ENCODE measurements around the gene ADISSP.
"Not testable (repeated sequence)": the region's sequence is repeated elsewhere in the genome, so short reads cannot be mapped to it uniquely, and the experiment has no call there.

ADISSP gene

DNA sequence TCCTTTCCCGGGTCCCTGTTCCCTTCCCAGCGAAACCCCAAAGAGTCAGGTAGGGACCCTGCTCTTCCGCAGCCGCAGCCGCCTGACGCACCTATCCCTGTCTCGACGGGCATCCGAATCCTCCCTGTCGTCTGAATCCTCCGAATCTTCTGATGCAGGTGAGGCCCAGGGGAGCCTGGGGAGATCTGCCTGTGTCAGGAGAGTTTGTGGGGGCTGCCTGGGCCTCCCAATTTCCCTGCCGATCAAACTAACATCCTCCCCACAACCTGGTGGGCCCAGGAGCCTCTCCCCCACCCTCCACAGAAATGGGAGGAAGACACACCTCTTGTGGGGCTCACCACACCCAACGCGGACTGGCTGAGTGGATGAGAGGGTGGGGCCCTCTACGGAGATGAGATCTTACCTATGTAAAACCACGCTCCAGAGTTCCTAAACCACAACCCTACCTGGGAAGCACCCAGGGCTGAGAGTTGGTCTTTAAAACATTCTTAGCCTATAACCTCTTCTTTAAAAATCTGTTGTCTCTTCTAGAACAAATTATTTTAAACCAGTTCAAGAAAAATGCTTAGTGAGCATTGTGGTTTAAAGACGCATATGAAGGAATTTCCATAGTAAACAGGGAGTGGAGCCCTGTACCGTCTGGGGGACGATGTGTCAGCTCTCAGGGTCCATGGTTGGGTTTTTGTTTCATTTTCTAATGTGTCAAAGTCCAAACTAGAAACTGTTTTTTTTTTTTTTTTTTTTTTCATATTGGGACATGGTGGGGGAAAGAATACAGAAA, 30.2 kb upstream of the ADISSP start:
- no peak for DNase-seq

DNA sequence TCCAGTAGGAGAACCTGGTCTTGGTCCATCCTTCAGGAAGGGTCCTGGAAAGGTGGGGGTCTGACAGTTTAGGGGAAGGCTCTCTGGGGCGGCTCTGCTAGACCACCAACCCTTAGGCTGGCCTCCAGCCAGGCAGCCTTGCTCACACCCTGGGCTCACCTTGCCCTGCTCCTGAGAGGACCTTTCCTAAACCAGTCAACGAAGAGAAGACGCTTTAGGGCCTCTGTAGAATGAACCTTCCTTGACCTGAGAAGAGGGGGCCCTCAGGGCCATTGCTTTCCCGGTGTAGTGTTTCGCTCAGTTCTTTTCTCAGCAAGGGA, 29.6 kb upstream of the ADISSP start:
- no peak for DNase-seq

DNA sequence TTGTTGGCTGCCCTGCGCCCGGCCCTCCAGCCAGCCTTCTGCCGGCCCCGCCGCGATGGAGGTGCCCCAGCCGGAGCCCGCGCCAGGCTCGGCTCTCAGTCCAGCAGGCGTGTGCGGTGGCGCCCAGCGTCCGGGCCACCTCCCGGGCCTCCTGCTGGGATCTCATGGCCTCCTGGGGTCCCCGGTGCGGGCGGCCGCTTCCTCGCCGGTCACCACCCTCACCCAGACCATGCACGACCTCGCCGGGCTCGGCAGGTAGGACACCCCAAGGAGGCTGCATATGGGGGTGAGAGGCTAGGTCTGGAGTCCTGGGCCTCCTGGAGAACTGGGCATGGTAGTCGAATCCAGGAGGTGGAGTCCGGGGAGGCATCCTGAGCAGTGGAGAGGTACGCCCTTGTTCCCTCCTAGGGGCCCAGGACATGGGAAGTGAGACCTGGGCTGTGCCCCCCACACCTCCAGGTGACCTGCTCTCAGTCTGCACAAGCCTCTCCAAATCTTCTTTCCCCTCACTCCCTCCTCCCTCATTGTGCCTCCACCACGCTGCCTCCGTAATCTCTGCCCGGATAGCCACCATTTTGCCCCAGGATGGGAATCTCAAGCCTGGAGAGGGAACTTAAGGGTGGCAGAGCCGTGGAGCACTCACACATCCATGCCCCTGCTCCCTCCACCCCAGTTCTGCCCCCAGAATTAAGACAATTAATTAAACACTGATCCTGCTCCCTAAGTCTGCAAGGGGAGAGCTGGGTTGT, 29.1 kb upstream of the ADISSP start:
- DNase-seq = no peak

DNA sequence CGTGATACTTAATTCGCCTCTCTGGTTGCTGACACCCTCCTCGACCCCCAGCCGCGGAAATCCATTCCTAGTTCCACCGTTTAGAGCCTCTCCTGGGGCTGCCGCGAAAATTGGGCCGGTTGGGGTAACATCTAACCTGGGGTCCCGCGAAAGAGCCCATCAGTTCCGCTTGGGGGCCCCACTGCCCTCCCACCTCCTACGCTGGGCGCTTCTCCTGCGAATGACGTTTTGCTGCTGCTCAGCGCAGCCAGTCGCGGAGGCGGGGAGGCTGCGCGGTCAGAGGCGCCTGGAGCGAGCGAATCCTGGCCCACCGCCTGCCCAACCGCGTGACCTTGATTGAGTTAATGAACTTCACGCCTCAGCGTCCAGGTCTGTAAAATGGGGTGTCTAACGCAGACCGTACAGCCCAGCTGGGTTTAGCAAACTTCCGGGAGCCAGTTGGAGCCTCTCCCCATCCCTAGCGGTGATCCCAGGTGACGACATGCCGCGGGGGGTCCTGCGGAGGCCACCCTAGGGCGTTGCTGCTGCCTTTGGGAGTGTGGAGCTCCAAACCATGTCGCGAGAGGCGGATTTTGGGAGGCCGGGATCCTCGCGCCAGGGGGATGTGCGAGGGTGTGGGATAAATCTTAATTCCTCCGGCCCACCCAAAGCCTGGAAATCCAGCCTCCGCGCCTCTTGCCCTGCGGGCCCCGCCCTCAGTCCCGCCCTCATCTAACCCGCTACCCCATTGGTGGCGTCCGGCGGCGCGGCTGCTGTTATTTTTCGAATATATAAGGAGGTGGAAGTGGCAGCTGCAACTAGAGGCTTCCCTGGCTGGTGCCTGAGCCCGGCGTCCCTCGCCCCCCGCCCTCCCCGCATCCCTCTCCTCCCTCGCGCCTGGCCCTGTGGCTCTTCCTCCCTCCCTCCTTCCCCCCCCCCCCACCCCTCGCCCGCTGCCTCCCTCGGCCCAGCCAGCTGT, 28.2 kb upstream of the ADISSP start, which contains the start of gene CDC25B:
Gene CDC25B (plus strand): TSS at position 800 of the 958 bp plus-strand sequence. CDS start 222 bp downstream, outside the sequence.
- peak; percentile 98 for DNase-seq

DNA sequence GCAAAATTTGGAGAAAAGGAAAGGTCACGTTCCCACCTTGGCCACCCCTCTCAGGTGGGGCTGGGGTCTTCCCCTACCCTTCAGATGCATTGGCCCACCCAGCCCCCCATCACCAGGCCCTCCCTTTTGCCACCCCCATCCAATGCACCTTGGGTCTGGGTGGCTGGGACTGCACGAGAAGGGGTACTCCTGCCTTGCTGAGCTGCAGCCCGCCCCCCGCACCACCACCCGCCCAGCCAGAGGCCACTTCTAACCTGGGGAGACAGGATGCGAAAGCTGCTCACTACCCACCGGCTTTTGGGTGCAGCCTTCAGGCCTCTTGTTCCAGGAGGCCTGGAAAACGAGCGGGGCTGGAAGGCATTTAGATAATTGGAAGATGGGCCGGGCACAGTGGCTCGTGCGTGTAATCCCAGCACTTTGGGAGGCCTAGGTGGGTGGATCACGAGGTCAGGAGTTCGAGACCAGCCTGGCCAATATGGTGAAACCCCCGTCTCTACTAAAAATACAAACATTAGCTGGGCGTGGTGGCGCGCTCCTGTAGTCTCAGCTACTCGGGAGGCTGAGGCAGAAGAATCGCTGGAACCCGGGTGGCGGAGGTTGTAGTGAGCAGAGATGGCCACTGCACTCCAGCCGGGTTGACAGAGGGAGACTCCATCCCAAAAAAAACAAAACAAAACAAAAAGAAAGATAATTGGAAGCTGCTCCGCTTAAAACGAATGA, 27.3 kb upstream of the ADISSP start:
- no peak for DNase-seq

DNA sequence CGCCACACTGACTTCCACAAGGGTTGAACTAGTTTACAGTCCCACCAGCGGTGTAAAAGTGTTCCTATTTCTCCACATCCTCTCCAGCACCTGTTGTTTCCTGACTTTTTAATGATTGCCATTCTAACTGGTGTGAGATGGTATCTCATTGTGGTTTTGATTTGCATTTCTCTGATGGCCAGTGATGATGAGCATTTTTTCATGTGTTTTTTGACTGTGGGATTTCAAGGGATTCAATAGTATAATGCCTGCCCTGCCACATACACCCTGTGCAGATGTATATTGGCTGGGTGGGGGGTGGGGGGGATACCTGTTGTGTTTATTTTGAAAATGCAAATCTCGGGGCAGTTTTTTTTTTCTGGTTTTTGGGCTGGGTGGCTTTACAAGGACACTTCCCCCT, 26.6 kb upstream of the ADISSP start:
- not testable (repeated sequence) for DNase-seq

DNA sequence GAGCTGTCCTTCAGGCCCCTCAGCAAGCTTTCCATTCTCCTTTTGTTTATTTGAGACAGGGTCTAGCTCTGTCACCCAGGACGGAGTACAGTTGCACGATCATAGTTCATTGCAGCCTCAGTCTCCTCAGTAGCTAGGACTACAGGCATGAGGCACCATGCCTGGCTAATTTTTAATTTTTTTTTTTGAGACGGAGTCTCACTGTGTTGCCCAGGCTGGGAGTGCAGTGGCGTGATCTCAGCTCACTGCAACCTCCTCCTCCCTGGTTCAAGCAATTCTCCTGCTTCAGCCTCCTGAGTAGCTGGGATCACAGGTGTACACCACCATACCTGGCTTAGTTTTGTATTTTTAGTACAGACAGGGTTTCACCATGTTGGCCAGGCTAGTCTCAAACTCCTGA, 21.6 kb upstream of the ADISSP start:
- DNase-seq = not testable (repeated sequence)

DNA sequence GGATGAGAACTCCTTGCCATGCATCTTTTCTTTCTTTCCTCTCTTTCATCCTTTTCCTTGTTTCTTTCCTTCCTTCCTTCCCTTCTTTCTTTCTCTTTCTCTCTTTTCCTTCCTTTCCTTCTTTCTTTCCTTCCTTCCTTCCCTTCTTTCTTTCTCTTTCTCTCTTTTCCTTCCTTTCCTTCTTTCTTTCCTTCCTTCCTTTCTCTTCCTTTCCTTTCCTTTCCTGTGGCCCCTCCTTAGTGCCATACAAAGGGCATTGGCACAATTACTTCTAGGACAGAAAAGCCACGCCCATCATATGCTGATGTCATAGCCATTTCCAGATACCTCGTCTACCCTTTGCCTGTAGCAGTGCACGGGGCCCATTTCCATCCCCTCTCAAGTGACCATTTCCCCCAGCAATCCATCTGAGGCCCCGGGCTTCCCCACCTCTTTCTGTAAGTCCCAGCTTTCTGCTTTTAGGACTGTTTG, 21.2 kb upstream of the ADISSP start:
- DNase-seq = no peak

DNA sequence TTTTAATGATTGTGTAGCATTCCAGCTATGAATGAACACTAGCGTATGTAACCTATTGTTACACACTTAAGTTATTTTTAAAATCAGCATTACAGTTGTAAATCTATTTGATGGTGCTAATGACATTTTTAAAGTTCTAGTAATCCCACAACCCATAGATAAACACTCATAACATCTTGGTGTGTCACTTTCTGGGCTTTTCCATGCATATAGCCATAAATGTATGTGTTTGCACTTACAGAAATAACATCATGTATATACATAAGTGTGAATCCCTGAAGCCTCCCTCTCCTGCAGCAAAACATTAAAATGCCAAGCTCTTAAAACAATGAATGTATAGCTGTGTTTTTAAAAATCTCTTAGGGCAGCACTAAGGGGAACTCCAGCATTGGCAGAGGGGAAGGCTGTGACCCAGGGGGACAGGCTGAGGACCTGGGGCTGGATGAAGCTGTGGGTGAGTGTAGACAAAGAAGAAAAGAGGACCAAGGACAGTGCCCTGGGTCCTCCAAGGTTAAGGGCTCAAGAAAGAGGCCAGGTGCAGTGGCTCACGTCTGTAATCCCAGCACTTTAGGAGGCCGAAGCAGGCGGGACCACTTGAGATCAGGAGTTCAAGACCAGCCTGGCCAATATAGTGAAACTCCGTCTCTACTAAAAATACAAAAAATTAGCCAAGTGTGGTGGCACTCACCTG, 19.9 kb upstream of the ADISSP start:
- no peak for DNase-seq

DNA sequence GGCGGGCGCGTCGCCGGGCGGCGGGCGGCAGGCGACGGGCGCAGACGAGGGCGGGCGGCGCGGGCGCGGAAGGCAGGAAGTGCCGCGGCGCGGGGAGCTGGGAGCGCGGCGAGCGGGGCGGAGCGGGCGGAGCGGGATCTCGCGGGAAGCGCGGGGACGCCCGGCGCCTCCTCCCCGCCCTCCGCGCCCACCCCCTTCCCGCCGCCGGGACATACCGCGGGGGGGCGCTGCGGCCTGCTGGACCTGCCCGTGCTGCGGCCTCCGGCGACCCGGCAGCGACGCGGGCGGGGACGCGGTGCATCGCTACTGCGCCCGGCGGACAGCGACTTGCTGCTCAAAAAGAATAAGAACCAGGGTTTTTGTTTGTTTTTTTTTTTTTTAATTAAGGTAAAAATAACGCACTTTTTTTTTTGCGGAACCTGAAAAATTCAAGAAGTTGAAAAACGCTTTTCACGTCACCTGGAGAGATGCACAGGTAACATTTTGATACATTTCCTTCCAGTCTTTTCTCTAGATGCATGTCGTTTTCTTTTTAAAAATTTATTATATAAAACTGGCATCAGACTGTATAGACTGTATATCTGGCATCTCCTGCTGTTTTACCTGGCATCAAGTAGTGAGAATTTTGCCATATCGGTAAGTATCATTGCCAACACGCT, 19.2 kb upstream of the ADISSP start, which contains the start of gene CENPB:
Gene CENPB (minus strand): TSS at position 76 of the 659 bp plus-strand sequence. CDS start 257 bp downstream, outside the sequence.
- peak; percentile 93 for DNase-seq

DNA sequence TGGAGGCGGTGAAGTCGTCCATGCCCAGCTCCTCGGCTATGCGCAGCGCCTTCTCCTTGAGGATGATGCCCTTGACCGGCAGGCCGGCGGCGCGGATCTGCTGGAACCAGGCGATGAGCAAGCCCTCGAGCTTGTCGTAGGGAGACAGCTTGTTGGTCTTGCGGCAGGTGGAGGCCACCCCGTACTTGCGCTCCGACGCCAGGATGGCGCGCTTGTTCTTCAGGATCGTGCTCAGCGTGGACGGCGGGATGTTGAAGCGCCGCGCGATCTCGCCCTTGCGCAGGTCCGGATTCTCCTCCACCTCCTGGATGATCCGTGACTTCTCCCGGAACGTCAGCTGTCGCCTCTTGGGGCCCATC, 18.6 kb upstream of the ADISSP start:
- peak; percentile 73 for DNase-seq

DNA sequence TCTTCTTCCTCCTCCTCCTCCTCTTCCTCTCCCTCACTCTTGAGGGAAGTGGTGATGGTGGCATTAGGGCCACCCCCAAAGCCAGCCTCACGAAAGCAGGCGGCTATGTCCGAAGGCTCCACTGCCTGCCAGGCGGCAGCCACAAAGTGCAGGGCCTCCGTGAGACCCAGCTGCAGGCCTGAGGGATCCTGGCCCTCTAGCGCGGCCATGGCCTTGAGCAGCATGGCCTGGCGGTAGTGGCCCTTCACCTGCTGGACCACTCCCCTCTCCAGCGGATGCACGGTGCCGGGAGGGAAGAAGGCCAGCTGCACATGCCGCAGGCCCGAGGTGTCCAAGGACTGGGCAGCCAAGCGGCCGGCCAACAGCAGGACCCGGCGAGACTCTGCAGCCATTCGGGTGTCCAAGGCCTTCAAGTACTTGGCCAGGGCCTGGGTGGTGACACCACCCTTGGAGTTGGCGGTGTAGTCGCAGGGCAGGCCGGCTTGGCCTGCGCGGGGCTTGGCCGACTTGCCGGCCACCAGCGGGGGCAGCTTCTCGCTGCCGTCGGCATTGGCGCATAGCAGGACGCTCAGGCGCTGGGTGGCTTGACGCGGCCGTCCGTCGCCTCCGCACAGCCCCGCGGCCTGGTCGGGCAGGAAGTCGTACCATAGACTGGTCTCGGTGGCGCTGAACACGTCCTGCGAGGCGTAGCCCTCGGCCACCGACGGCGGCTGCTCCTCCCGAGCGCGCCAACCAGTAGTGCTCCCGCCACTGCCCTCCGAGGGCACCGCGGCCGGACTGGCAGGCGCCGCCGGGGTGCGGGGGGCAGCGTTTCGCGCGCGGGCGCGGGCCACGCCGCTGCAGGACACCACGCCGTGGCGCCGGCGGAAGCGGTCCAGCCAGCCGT, 17.9 kb upstream of the ADISSP start:
- DNase-seq = no peak

DNA sequence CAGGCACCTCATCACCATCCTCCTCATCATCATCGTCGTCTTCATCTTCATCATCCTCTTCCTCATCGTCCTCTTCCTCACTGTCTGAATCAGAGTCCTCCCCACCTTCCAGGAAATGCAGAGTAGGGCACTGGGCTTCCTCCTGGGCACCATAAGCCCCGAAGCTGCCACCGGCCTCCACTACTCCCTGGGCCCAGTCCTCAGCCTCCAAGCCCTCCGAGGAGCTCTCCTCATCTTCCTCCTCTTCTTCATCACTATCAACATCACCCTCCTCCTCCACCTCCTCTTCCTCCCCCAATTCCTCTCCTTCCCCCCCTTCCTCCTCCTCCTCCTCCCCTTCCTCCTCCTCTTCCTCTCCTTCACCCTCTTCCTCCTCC, 17.3 kb upstream of the ADISSP start:
- DNase-seq = no peak

DNA sequence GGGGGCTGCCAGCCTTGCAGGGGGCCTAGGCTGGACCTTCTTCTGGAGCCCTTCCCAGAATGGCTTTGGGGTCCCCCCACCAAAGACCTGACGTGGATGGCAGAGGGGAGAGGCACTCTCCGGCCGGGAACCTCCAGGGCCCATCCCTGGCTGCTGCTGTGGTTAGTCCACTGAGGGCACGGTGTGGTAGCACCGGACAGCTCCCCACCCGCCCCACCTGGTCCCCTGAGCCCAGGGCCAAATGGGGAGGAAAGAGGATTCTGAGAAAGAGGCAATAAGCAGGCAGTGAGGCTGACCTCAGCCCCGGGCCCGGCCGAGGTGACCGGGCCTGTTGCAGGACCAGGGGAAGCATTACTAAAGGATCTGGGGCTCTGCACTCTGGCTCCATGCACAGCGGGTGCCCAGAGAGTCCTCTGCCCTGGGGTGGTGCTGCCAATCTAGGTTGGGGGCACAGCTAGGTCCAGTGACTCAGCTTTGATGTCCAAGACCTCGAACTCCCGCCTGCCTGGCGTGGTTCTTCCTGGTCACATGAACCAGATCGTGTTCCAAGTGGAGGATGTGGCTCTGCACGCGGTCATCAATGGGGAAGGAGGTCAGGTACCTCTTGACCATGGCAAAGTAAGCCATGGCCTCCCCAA, 16.8 kb upstream of the ADISSP start:
- DNase-seq = no peak

DNA sequence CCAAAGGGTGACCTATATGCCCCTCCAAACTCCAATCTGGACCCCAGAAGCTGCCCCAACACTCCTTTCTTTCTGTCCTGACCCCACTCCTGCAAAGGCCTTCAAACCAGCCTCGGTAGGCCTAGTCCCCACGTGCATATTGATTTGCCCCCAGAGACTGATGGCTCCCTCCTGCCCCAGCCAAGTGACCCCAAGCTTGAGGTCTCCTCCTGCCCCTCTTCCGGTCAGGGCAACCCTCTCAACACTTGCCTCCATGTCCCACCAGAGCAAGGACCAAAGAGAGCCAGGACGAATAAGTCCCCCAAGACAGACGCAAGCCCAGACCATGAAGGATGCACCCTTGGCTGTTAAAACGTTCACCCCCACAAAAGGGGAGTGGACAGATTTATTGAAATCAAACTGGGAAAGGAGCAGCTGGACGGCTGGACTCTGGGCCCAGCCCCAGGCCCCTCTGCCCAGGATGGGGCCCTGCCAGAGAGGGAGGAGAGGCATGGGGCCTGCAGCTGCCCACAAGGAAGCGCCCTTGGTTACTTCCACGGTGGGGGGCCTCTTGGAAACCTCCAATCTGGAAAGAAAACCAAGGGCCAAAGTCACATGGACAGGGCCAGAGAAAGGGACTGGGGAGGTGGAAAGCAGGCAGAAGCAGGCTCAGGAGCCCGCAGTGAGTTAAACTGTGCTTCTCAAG, 16.1 kb upstream of the ADISSP start:
- DNase-seq = no peak

DNA sequence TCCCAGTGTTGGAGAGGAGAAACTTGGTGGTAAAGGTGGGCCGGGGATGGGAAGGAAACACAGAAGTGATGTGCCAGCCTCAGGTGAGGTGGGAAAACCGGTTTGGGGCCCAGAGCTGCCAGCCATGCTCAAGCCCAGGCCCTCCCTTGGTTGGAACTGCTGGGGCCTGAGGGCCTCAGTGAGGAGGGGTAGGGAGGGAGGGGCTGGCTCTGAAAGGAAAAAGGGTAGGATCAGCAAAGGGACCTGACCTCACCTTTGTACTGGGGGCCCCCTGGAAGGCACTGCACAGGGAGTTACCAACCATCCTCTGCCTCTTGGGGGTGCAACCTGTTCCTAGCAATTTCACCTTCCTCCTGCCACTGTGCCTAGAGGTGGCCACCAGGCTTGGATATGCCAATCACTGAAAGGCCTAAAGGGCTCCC, 15.5 kb upstream of the ADISSP start:
- no peak for DNase-seq

DNA sequence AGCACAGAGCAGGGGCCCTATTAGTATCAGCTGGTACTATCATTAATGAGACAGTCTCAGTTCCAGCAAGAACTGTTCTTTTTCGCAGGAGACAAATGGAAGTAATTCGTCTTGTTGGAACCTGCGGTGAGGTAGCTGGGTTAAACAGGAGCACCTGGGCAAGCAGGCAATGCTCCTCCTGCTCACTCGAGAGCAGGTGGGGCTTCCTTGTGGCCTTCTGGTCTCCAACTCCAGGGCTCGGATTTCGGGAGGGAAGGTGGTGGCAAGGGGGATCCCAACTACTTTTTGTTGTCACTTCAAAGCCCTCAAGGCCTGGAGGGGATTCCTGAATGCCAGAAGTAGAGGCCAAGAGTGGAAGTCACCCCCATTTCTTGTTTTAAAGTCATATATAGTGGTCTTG, 15.0 kb upstream of the ADISSP start:
- DNase-seq = no peak

DNA sequence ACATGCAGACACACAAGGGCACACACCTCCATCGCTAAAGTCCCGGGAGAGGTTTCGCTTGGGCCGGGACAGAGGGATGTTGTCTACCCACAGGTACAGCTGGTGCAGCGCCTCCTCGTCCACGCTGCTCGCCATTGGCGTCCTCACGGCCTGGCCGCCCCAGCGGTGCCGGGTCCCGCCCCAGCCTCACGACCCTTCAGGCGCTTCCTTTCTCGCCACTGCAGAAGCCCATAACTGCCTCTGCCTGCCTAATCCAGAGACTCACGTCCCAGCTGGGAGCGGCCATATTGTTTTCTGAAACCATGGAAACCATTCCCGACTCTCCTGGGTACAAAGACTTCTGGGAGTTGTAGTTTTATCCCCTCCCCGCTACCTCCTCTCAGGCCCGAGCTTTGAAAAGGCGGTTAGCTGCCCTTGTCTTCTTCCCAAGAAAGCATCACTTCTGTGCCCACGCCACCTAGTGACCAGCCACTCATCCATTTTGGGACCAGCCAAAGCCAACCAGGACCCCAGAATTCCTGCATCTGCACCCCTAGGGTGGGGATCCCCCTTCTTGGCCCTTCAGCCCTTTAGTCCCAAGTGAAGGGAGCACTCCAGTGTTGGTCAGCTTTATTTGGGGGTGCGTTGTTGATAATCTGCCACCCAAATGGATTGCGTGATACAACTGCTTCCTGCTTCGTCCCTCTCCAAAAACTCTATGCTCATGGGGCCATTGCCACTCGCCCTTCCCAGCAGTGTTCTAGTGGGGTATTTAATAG, 13.8 kb upstream of the ADISSP start, which contains the start of gene SPEF1:
Gene SPEF1 (minus strand): TSS at position 296 of the 758 bp plus-strand sequence. CDS start 161 bp downstream, at position 135.
- peak; percentile 91 for DNase-seq

All from right hindlimb (tissue), 1 donor.